OCI-M1 (cell line): ENCODE data around the gene DGKK.
A peak's percentile ranks its signal among the peaks of the same experiment; 100 is the strongest.

Source experiments
- DNase-seq: peaks from one replicate; lab custom pipeline; 2025; lab: John Stamatoyannopoulos, UW

DGKK gene

DNA sequence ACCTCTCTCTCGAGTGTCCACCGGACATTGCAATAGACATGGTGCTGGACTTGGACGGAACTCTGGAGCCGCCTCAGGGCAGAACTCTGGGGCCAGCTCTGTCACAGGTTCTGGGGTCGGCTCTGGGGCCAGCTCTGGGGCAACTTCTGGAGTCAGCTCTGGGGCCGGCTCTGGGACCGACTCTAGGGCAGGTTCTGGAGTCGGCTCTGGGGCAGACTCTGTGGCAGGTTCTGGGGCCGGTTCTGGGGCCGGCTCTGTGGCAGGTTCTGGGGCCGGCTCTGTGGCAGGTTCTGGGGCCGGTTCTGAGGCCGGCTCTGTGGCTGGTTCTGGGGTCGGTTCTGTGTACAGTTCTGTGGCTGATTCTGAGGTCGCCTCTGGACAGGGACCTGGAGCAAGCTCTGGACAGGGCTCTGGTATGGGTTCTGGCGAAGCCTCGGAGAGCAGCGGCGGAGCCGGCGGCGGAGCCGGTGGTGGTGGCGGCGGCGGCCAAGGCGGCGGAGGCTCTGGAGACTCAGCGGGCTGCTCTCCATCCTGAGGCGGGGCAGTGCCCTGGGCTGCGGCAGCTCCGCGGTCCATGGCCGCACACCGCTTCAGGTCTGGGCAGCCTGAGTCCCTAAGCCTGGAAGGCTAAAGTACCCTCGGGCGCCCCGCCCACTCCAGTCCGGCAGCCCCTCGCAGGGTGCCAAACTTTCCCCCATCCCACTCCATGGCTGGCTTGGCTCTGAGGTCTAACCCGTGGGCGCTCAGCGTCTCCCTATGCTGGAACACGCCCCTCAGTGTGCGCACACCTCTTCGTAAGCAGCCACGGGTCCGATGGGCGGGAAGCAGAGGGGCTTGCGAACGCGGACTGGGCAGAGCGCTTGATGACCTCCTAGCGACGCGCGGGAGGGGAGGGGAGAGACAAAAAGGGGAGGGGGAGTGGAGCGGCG lies at the start of gene DGKK:
DGKK (minus strand) TSS at position 723 of the 929 bp plus-strand sequence; CDS start at position 576, 147 bp downstream.
- DNase-seq, result no peak

GRCh38 chrX:50514811-50515210 lies 44.2 kb upstream of the DGKK start:
- DNase-seq, result no peak

DNA sequence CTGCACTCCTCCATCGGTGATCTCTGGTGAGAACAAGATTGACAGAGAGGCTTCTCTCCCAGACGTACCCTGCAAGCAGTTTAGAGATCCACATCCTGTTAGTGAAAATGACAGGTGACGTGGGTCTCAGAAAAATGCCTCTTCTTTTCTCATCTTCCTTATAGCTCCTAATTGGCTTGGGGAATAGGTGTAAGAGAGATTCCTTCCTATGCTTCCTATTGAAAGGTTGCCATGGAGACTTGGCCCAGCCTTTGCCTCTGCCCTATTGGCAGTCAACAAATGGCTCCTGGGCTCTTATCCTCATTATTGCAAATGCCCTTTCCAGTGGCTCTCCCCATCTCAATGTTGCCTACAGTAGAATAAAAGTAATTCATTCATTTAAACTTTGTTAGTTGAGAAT lies 26.5 kb upstream of the DGKK start:
- no peak for DNase-seq

DNA sequence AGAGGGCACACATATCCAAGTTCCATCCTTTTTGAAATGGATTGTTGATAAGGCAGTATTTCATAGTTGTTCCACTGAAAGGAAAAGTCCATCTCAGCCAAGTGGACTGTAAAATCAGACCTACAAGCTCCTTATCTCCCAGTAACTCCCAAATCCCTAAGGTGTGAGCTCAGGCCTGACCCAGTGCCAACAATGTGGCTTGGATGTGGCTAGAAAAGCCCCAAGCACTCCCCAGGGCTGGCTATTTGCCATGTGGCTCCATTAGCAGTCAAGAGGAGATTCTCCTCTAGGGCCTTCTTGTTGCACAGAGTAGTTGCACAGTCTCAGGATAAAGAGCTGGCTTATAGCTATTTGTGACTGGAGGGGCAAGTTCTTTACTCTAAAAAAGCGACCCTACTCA lies 25.0 kb upstream of the DGKK start:
- DNase-seq, result no peak

GRCh38 chrX:50492720-50493119 lies 22.1 kb upstream of the DGKK start:
- no peak for DNase-seq

DNA sequence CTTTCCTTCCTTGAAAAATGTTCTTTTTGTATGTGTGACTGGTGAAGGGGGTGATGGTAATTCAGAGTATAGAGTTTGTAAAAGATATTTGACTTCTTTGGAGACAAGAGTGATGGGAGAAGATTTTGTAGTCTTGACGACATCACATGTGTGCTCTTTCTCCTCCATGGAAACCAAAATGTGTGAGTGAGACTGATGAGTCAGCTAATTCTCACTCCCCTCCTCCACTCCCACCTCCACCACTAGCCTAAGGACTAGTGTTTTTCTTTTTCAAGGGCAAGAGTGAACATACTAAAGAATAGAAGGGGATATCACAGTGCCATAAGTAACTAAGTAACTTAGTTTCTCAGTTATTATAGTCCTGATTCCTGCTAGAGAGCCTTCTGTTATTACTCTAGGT lies 14.0 kb upstream of the DGKK start:
- no peak for DNase-seq

DNA sequence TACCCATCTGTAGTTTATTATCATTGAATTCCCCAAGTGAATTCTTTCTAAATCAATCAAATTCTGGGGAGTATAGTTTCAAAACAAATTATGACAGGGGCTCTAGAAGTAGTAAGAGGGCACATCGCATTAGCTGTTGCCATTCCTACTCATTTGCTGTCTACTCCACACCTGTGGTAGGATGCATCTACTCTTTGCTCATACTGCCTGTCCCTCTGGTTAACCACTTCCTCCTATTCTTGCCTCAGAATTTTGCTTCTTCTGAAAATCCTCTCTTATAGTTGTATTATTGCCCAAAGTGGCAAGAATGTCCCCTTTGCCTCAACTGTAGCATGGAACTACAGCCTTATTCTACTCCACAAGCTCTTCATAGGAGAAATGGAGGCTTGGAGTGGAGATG lies 12.7 kb upstream of the DGKK start:
- no peak for DNase-seq

DNA sequence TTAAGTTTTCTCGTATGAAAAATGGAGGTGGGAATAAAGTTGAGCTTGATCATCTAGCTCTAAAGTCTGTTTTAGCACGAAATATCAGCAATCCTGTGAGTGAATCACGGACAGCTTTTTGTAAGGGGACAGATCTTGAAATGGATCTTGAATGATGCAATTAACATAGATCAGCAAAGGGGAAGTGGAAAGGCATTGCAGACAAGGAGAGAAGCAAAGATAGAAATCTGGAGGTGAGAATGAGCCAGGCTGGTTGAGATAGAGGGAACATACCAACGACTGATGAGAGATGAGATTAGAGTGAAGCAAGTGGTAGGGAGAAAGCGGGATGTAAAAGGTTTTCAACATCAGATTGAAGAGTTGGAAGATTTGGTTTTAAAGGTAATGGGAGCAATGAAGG lies 4.6 kb upstream of the DGKK start:
- no peak for DNase-seq

DNA sequence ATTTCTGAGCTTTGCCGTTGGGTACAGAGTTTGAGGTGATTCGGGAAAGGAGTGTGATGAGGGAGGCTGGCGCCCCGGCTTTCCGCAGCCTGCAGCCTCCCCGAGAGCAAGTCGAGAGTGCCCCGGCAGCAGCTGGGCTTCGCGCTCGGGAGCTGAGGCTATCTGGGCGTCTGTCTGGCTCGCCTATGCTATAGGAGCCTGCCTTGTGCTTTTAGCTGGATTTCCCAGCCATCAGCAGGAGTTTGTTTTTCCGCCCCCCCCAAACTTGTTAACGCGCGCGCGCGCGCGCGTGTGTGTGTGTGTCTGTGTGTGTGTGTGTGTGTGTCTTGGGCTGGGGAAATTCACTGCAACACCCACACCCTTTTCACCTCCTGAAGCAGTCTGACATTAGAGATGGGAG lies 765 bp upstream of the DGKK start:
- no peak for DNase-seq

DNA sequence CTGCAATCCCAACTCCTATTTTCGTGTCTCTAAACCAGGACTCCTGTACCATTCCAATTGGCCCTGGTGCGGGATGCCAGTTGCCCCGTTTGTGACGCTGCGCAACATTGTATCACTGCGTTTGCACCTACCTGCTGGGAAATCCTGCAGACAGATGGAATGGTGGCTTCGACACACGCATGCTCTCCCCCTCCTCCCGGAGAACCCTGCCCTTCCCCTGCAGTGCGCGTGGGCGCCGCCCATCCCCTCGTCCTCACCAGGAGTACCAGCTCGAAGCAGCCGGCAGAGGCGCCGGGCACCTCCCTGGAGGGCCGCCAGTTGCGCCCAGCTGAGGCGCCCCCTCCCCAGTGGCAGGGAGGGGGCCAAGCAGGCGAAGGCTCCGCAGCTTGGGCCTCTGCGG lies 1.4 kb downstream of the DGKK start:
- no peak for DNase-seq

GRCh38 chrX:50459615-50460014 lies 11.0 kb downstream of the DGKK start:
- DNase-seq, result no peak

GRCh38 chrX:50458483-50458882 lies 12.1 kb downstream of the DGKK start:
- DNase-seq, result no peak

DNA sequence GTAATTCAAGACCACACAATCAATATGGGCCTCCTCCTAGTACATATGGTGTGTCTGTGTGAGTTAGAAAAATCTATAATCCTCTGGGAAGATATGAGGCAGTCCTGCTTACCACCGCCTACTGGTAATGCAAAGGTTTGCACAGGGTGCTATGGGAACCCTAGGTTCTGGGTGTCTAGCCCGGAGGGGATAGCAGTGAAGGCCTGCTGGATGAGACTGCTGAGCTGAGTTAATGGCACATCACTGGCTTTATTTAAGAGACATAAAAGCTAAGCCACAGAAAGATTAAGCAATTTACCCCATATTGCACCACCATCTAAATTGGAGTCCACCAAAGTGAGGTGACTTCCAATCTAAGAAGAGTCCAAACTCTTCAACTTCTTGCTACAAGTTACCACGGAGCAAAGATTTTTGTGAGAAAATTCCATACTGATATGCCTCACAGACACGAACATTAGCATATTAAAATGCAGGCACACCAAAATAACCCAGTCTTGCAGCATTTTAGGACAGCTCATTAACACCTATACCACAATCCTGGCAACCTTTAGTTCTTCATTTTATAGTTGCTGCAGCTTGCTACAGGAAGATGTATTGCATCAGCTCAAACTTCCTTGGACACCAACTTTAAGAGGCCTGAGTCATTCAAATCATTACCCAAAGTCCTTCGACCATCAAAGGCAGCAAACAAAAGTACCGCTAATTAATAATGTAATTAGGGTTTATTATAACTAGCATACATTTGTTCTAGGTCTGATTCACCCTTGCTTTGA lies 13.7 kb downstream of the DGKK start:
- DNase-seq, result peak; percentile 42

DNA sequence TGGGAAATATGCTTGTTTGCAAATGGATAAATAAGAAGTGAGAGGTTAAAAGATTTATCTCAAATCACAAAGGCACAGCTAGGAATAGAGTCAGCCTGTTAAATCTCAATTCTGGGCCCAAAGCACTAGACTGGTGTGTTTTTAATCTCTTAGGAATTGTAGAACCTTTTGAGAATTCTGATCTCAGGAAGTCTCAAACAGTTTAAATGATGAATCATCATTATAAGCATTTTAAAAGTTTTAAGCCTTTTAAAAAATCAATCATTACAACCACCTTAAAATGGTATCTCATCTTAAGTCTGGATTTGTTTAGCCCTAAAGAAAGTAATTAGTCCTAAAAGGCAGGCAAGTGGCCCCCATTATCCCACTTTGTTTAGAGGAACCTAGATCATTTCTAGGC lies 17.8 kb downstream of the DGKK start:
- DNase-seq, result no peak

GRCh38 chrX:50450324-50450723 lies 20.3 kb downstream of the DGKK start:
- DNase-seq, result no peak

DNA sequence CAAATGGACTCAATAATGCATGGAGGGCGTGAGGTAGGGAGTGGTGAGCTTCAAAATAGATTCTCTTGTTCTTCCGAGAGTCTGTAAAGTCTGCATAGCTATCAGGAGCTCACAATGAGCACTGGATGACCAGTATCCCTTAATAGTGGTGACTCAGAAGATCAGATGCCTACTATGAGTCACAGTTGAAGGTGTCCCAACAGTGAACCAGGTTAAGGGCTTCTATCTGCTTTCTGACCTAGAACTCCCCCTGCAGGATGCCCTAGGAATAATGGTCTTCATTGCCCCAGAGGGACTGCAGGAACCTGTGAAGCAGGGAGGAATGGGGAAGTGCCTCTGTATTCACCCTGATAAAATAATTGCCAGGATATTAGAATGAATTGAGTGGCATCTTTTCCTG lies 22.1 kb downstream of the DGKK start:
- DNase-seq, result peak; percentile 75

- no peak for DNase-seq
Measured at GRCh38 chrX:50447535-50447934, 23.1 kb downstream of the DGKK start.

GRCh38 chrX:50442426-50443116 lies 28.1 kb downstream of the DGKK start:
- DNase-seq, result no peak

DNA sequence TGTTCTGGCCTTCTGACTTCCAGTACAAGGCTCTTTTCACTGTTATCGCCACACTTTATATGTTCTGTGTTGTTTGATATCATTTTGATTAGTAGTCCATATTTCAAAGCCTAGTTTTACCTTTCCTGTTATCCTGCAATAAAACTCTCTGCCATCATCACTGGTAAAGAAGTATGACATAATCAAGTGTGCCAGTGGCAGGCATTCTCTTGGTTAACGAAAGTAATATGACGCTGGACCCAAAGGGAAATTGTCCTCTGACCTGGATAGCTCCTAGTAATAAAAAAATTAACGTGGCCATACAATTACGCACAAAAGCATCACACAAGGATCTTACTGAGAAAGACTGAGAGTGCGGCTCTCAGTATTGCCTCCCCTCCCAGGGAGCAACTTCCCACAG lies 33.8 kb downstream of the DGKK start:
- DNase-seq, result no peak

DNA sequence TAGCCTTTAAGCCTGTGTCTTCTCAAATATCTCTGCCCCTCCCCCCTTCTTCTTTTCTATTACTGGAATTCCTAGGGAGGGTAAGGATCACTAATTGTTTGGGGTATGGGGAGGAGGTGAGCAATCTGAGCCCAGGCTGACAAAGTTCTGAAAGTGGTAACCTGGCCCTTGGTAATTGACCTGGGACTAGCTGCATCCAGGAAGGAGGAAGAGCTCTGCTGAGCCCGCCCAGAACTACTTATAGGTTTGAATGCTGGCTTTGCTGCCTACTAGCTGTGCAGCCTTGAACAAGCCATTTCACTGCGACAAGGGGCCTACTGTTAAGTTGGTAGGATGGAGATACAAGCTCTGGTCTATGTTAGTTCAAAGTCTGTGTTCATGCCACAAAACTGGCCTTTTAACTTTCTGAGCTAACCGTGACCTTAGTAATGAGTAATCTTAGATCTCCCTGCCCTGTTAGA lies 37.8 kb downstream of the DGKK start:
- DNase-seq, result no peak

DNA sequence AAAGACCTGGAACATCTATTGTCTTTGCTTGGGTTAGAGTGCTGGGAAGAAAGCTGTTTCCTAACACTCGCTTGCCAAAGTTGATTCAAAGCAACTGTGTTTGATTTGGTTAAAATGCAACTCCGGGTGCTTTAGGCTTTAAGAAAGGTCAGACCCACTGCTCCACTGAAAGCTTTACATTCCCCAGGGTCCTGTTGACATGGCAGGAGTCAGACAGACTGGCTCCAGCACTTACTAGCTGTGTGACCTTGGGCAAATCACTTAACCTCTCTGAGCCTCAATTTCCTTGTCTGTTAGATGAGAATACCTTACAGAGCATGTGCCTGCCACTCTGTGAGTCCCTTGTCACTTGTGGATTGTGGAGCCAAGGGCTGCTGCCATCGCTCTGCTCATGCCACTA lies 39.0 kb downstream of the DGKK start:
- DNase-seq, result no peak

DNA sequence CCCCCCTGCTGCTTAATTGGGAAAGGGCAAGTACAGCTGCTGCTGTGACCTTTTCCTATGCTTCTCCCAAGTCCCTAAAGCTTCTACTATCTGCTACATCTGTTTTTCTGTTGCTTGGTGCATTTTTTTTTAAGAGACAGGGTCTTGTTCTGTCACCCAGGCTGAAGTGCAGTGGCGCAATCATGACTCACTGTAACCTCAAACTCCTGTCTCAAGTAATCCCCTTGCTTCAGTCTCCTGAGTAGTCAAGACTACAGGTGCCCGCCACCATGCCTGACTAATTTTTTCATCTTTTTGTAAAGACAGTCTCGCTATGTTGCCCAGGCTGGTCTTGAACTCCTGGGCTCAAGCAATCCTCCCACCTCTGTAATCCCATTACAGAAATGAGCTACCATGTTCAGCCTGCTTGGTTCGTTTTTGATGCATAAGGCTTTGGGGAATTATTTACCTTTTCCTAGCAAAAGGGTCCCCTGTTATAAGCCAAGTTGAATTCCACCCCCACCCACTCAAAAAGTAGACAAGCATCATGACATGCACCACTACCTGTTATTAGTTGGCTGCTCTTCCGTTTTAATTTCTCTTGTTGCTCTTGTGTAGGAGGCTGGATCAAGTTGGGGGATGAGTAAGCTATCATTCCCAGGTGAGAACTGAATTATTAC lies 39.6 kb downstream of the DGKK start:
- DNase-seq, result peak; percentile 72
